KMS-11 (cell line): ENCODE data around the gene CADM4.

Source experiments
- H2AFZ ChIP-seq: fragments of 200-600 bp; sonication (generic); 2 replicates; pipeline ENCODE4 v1.6.1; 2016; ENCODE audit warnings: antibody characterized with exemption, mixed run types, low read depth
- H3K27ac ChIP-seq: fragments of 200-600 bp; sonication (generic); 2 replicates; pipeline ENCODE4 v1.6.1; 2016; ENCODE audit warnings: mild to moderate bottlenecking, mixed run types
- H3K27me3 ChIP-seq: fragments of 200-600 bp; sonication (generic); 2 replicates; pipeline ENCODE4 v1.6.1; 2017; ENCODE audit warnings: mild to moderate bottlenecking, low read depth, mixed run types, moderate library complexity; ENCODE audit not compliant: insufficient read depth
- H3K36me3 ChIP-seq: fragments of 200-600 bp; sonication (generic); 2 replicates; pipeline ENCODE4 v1.6.1; 2017; ENCODE audit warnings: mild to moderate bottlenecking, mixed run types; ENCODE audit not compliant: insufficient read depth
- H3K4me1 ChIP-seq: fragments of 200-600 bp; sonication (generic); 2 replicates; pipeline ENCODE4 v1.6.1; 2016; ENCODE audit warnings: mild to moderate bottlenecking, low read depth, mixed run types; ENCODE audit not compliant: poor library complexity, severe bottlenecking
- H3K4me2 ChIP-seq: fragments of 200-600 bp; sonication (generic); 2 replicates; pipeline ENCODE4 v1.7.0; 2016; ENCODE audit warnings: mild to moderate bottlenecking, mixed run types
- H3K4me3 ChIP-seq: fragments of 200-600 bp; sonication (generic); IDR thresholded peaks from 2 replicates; pipeline ENCODE4 v1.6.1; 2017; ENCODE audit warnings: low read depth, low read length, mixed read lengths; ENCODE audit not compliant: insufficient read depth
- H3K79me2 ChIP-seq: fragments of 200-600 bp; sonication (generic); 2 replicates; pipeline ENCODE4 v1.6.1; 2016; ENCODE audit warnings: low read depth, mixed run types; ENCODE audit not compliant: insufficient read depth
- H3K9ac ChIP-seq: fragments of 200-600 bp; sonication (generic); 2 replicates; pipeline ENCODE4 v1.6.1; 2016; ENCODE audit warnings: mild to moderate bottlenecking, mixed run types
- H4K20me1 ChIP-seq: fragments of 200-600 bp; sonication (generic); 2 replicates; pipeline ENCODE4 v1.6.1; 2016; ENCODE audit warnings: mild to moderate bottlenecking, mixed run types; ENCODE audit not compliant: insufficient read depth
- CTCF ChIP-seq: fragments of 200-600 bp; sonication (generic); conservative IDR thresholded peaks from 2 replicates; pipeline ENCODE4 v1.6.1; 2017; ENCODE audit warnings: low read depth, mild to moderate bottlenecking, antibody characterized with exemption, low read length, moderate library complexity, mixed read lengths

Gene CADM4

GRCh38 chr19:43634872-43635560 lies 4.6 kb downstream of the CADM4 start:
- Histone ChIP-seq H3K79me2 (no peaks in the 10 kb centered on the region), H3K27me3 (peaks cover 28% of the 10 kb centered on the region), H4K20me1 (no peaks in the 10 kb centered on the region), H3K4me2 (no peak overlapping the region), H2AFZ (no peak overlapping the region), H3K4me3 (no peak overlapping the region), H3K9ac (no peak overlapping the region), H3K27ac (no peak overlapping the region), H3K36me3 (no peaks in the 10 kb centered on the region), H3K4me1 (no peaks in the 10 kb centered on the region)
- TF ChIP-seq CTCF, result no peak

DNA sequence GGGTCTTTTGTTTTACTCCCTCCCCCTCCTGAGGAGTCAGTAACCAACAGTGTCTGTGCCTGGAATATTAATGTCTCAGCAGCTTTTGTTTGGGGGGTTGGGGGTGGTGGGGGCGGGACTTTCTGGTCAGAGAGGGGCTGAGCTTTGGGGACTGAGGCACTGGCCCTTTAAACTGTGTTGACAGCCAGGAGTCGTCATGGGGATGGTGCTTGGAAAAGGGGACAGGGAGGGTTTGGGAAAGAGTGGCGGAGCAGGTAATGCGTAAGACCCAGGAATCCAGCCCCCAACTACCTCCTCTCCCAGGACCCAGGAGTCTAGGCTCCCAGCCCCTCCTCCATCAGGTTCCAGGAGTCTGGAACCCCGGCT lies 5.2 kb downstream of the CADM4 start:
- Histone ChIP-seq H4K20me1 (no peaks in the 10 kb centered on the region), H3K27me3 (peaks cover 28% of the 10 kb centered on the region), H3K4me3 (no peak overlapping the region), H2AFZ (no peak overlapping the region), H3K27ac (no peak overlapping the region), H3K79me2 (no peaks in the 10 kb centered on the region), H3K36me3 (no peaks in the 10 kb centered on the region), H3K9ac (no peak overlapping the region), H3K4me2 (no peak overlapping the region), H3K4me1 (no peaks in the 10 kb centered on the region)
- TF ChIP-seq CTCF, result no peak

DNA sequence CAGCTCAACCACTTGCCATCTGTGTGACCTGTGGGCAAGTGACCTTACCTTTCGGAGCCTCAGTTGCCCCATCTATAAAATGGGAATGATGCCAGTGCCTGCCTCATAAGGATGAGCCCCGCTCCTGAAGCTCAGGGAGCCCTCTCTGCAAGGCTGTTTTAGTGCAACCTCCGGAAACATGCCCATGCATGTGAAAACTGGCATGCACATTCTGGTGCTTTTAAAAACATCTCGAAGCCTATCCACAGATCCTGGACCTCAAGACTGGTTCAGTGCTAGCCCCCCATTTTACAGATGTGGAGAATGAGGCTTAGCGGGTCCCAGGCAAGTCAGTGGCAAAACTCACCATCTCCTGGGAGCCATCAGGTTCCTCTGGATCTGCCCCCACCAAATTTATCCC lies 5.6 kb downstream of the CADM4 start:
- H3K36me3 ChIP-seq, result no peaks in the 10 kb centered on the region
- no peak overlapping the region for H3K4me2 ChIP-seq
- H3K9ac ChIP-seq, result no peak overlapping the region
- H4K20me1 ChIP-seq, result no peaks in the 10 kb centered on the region
- H3K27ac ChIP-seq, result no peak overlapping the region
- peaks cover 26% of the 10 kb centered on the region for H3K27me3 ChIP-seq
- H2AFZ ChIP-seq, result no peak overlapping the region
- no peaks in the 10 kb centered on the region for H3K79me2 ChIP-seq
- TF ChIP-seq CTCF, result no peak
- no peaks in the 10 kb centered on the region for H3K4me1 ChIP-seq
- H3K4me3 ChIP-seq, result no peak overlapping the region

- Histone ChIP-seq H4K20me1 (no peaks in the 10 kb centered on the region), H3K4me2 (no peak overlapping the region), H2AFZ (no peak overlapping the region), H3K4me3 (no peak overlapping the region), H3K36me3 (no peaks in the 10 kb centered on the region), H3K27ac (no peak overlapping the region), H3K9ac (no peak overlapping the region), H3K4me1 (no peaks in the 10 kb centered on the region), H3K27me3 (peaks cover 20% of the 10 kb centered on the region; the same call in 1 of the 2 replicates), H3K79me2 (no peaks in the 10 kb centered on the region)
- TF ChIP-seq CTCF, result no peak
Observed at GRCh38 chr19:43633520-43633919, 6.1 kb downstream of the CADM4 start.
